ENCODE measurements around the gene NUP98.

NUP98 gene

GRCh38 chr11:3802011-3802790 lies 4.8 kb upstream of the NUP98 start:
- no peak for TF ChIP-seq CTCF (IDR thresholded peaks at IDR 0.05; ENCODE audit: insufficient read depth, low read depth, low read length, missing control alignments)
- no peak overlapping the region for H3K4me3 ChIP-seq (ENCODE audit: low read length)
- DNase-seq (ENCODE audit: low read depth) = no peak

GRCh38 chr11:3799873-3800272 lies 2.5 kb upstream of the NUP98 start:
- no peak for TF ChIP-seq CTCF (IDR thresholded peaks at IDR 0.05; ENCODE audit: insufficient read depth, low read depth, low read length, missing control alignments)
- H3K4me3 ChIP-seq (ENCODE audit: low read length) = no peak overlapping the region
- no peak for DNase-seq (ENCODE audit: low read depth)

GRCh38 chr11:3799143-3799542 lies 1.8 kb upstream of the NUP98 start:
- TF ChIP-seq CTCF (IDR thresholded peaks at IDR 0.05; ENCODE audit: insufficient read depth, low read depth, low read length, missing control alignments) = no peak
- no peak overlapping the region for H3K4me3 ChIP-seq (ENCODE audit: low read length)
- no peak for DNase-seq (ENCODE audit: low read depth)

GRCh38 chr11:3796801-3797328 lies 489 bp downstream of the NUP98 start:
- no peak for TF ChIP-seq CTCF (IDR thresholded peaks at IDR 0.05; ENCODE audit: insufficient read depth, low read depth, low read length, missing control alignments)
- DNase-seq (ENCODE audit: low read depth) = no peak
- peak overlapping the region; percentile 99 for H3K4me3 ChIP-seq (ENCODE audit: low read length)

GRCh38 chr11:3796346-3796745 lies 1.0 kb downstream of the NUP98 start:
- H3K4me3 ChIP-seq (ENCODE audit: low read length) = peak overlapping the region; percentile 99
- no peak for DNase-seq (ENCODE audit: low read depth)
- TF ChIP-seq CTCF (IDR thresholded peaks at IDR 0.05; ENCODE audit: insufficient read depth, low read depth, low read length, missing control alignments) = no peak

- no peak for TF ChIP-seq CTCF (IDR thresholded peaks at IDR 0.05; ENCODE audit: insufficient read depth, low read depth, low read length, missing control alignments)
- DNase-seq (ENCODE audit: low read depth) = no peak
- peak overlapping the region; percentile 99 for H3K4me3 ChIP-seq (ENCODE audit: low read length)
Observed at GRCh38 chr11:3796002-3796311, 1.4 kb downstream of the NUP98 start.

All from epithelial cell of esophagus (primary cell).